A549 treated with GW870086 at 1 μM for 4 hours (cell line): ENCODE results near the gene MMRN2. TPM values are rescaled to one million over a fixed set of nuclear protein-coding genes. Genes with fewer than 3 reads are reported as not detected.

Experiments used
- total RNA-seq: library from RNA; stranded (reverse); fragments of 200-300 nt; extraction: Qiagen RNA extraction; gene quantifications from 5 replicates; pipeline ENCODE4 v1.2.3, GENCODE V29; 2022; ENCODE audit warnings: low read depth

Gene MMRN2, protein sequence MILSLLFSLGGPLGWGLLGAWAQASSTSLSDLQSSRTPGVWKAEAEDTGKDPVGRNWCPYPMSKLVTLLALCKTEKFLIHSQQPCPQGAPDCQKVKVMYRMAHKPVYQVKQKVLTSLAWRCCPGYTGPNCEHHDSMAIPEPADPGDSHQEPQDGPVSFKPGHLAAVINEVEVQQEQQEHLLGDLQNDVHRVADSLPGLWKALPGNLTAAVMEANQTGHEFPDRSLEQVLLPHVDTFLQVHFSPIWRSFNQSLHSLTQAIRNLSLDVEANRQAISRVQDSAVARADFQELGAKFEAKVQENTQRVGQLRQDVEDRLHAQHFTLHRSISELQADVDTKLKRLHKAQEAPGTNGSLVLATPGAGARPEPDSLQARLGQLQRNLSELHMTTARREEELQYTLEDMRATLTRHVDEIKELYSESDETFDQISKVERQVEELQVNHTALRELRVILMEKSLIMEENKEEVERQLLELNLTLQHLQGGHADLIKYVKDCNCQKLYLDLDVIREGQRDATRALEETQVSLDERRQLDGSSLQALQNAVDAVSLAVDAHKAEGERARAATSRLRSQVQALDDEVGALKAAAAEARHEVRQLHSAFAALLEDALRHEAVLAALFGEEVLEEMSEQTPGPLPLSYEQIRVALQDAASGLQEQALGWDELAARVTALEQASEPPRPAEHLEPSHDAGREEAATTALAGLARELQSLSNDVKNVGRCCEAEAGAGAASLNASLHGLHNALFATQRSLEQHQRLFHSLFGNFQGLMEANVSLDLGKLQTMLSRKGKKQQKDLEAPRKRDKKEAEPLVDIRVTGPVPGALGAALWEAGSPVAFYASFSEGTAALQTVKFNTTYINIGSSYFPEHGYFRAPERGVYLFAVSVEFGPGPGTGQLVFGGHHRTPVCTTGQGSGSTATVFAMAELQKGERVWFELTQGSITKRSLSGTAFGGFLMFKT
- 0.63 to 1.9 TPM (median 0.89 TPM) in 5 replicates for total RNA-seq

GRCh38 chr10:86957471-86958115, at the start of gene MMRN2:
TSS of gene MMRN2 (minus strand) at chr10:86957615. CDS start at chr10:86957541, 74 bp downstream.

DNA sequence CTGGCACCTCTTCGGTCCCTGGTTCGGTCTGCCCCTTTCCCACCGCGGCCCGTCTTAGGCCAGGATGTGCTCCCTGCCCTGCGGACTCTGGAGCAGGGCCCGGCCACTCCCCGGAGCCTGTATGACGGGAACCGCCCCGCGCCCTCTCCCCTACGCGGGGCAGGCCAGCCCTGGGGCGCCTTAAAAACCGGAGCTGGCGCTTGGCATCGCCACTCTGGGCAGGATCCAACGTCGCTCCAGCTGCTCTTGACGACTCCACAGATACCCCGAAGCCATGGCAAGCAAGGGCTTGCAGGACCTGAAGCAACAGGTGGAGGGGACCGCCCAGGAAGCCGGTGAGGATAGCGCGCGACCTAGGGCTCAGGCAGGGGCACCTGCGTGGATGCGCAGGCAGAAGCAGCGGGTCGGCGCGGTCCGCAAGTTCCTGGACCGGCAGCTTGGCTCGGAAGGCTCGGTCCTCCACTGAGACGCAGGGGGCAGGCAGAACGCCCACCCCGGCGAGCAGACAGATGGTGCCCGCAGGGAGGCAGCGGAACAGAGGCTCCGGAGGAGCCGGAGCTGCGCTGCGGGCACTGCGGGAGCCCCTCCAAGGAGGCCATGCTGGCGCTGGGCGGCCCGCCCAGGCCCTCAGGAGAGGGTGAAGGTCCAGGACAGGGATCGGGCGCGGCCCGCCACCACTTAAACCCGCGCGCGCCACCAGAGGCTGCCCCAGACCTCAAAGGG, 11.0 kb upstream of the MMRN2 start, which contains the start of gene ADIRF:
Gene ADIRF, plus strand, starts transcription at position 212 of the 723 bp plus-strand sequence. Its CDS starts 63 bp downstream, at position 275.

GRCh38 chr10:86958116-86958900, 893 bp upstream of the MMRN2 start, which contains the start of gene SNCG:
TSS of gene SNCG (plus strand) at chr10:86958599. CDS start at chr10:86958698, 99 bp downstream.

Other genes with a start within 250 kb of the MMRN2 start
- gene BMPR1A, start 201.0 kb downstream of the MMRN2 start, total RNA-seq: 16.7 to 27.3 TPM (median 25.7 TPM) in 5 replicates
- 10.0 to 15.0 TPM (median 13.9 TPM) in 5 replicates for gene SNCG, start 984 bp upstream of the MMRN2 start, total RNA-seq
- gene ADIRF, start 10.9 kb upstream of the MMRN2 start, total RNA-seq: not detected in 5 replicates
- gene FAM25A, start 62.7 kb upstream of the MMRN2 start, total RNA-seq: not detected in 5 replicates
- 82.5 to 102 TPM (median 96.3 TPM) in 5 replicates for gene GLUD1, start 137.2 kb upstream of the MMRN2 start, total RNA-seq
- 23.6 to 28.4 TPM (median 26.6 TPM) in 5 replicates for gene SHLD2, start 137.6 kb upstream of the MMRN2 start, total RNA-seq